Measurements from ENCODE around the gene RIPPLY1. TPM values are rescaled to one million over a fixed set of nuclear protein-coding genes. Genes with fewer than 3 reads are reported as not detected.

RIPPLY1 gene
- total RNA-seq, 1 experiment from 2014 or later = 0.27 TPM

GRCh38 chrX:106891762-106892460, 11.2 kb downstream of the RIPPLY1 start:
- H3K27ac ChIP-seq (ENCODE audit: low read depth, low read length) = no peak overlapping the region
- DNase-seq (ENCODE audit: low read depth, low spot score) (no peak), ATAC-seq (no peak)
- ChIA-PET RAD21 (ENCODE audit: low non-redundant PET in 1 of 2, low total read pairs in 2 of 2, uncharacterized antibody in 2 of 2, unreplicated experiment in 2 of 2) (no interaction called here), CTCF (interaction anchor here (3.5 kb wide), 1 partner anchor 68 kb away, joined by 28 read pairs; no protein-coding TSS in a partner anchor), POLR2A (no interaction called here)
- intact Hi-C loops (cut with micrococcal nuclease) = loop anchor here (10.0 kb wide), 5 partner anchors 133 to 1183 kb away; no protein-coding TSS in a partner anchor
- TF ChIP-seq CTCF (IDR thresholded peaks at IDR 0.05 in 2 of 3, conservative IDR thresholded peaks at IDR 0.05 in 1 of 3; ENCODE audit: borderline replicate concordance in 1 of 3, insufficient read depth in 1 of 3, low read depth in 2 of 3, low read length in 2 of 3) = no peak
- no peak for TF ChIP-seq EZH2 (IDR thresholded peaks at IDR 0.05)
- no peak for TF ChIP-seq SRF (IDR thresholded peaks at IDR 0.05; ENCODE audit: low read depth)
- TF ChIP-seq CBX3 (IDR thresholded peaks at IDR 0.05; ENCODE audit: low read depth) = no peak
- TF ChIP-seq ELF1 (IDR thresholded peaks at IDR 0.05; ENCODE audit: borderline replicate concordance, low read depth) = no peak
- TF ChIP-seq FOSL1 (IDR thresholded peaks at IDR 0.05; ENCODE audit: low read depth) = no peak
- no peak for TF ChIP-seq SIN3A (IDR thresholded peaks at IDR 0.05; ENCODE audit: low read depth)
- no peak for TF ChIP-seq POLR2A (IDR thresholded peaks at IDR 0.05; ENCODE audit: borderline replicate concordance, extremely low read depth, insufficient read depth, insufficient read length)
- H3K36me3 ChIP-seq (ENCODE audit: control insufficient read depth in 1 of 2, insufficient read depth in 2 of 2, low read length in 2 of 2) = no peaks in the 10 kb centered on the region
- H3K27me3 ChIP-seq (ENCODE audit: insufficient read depth, low read length) = no peaks in the 10 kb centered on the region
- H3K9me2 ChIP-seq (ENCODE audit: insufficient read depth) = no peaks in the 10 kb centered on the region
- H3K79me2 ChIP-seq (ENCODE audit: insufficient read depth, low read length) = no peaks in the 10 kb centered on the region
- no peak overlapping the region for H2AFZ ChIP-seq (ENCODE audit: low read depth, low read length, poor library complexity, severe bottlenecking)
- BruUV-seq (replicated peaks) = no TSS peak
- H3K4me2 ChIP-seq (ENCODE audit: low read length) = no peak overlapping the region
- peaks cover 15 to 25% of the 10 kb centered on the region in 2 experiments for H3K4me1 ChIP-seq (ENCODE audit: control insufficient read depth in 1 of 2, insufficient read depth in 2 of 2, low read length in 2 of 2)
- H4K20me1 ChIP-seq (ENCODE audit: insufficient read depth) = no peaks in the 10 kb centered on the region
- no peaks in the 10 kb centered on the region for H3K9me3 ChIP-seq (ENCODE audit: control insufficient read depth in 1 of 2, insufficient read depth in 1 of 2, low read depth in 1 of 2, low read length in 2 of 2)
- no peak overlapping the region for H3K4me3 ChIP-seq (replicated peaks in 1 of 2; ENCODE audit: low read depth in 1 of 2, low read length in 2 of 2)
- H3K9ac ChIP-seq (ENCODE audit: low read length) = no peak overlapping the region

GRCh38 chrX:106889468-106889867, 13.7 kb downstream of the RIPPLY1 start:
- CTCF ChIA-PET = no interaction called here
- Histone ChIP-seq H3K27me3 (ENCODE audit: insufficient read depth, low read length) (no peaks in the 10 kb centered on the region), H2AFZ (ENCODE audit: low read depth, low read length, poor library complexity, severe bottlenecking) (no peak overlapping the region), H3K4me2 (ENCODE audit: low read length) (no peak overlapping the region), H4K20me1 (ENCODE audit: insufficient read depth) (no peaks in the 10 kb centered on the region), H3K9ac (ENCODE audit: low read length) (no peak overlapping the region), H3K4me1 (ENCODE audit: control insufficient read depth in 1 of 2, insufficient read depth in 2 of 2, low read length in 2 of 2) (peaks cover under 1 to 5% of the 10 kb centered on the region in 2 experiments), H3K9me3 (ENCODE audit: control insufficient read depth in 1 of 2, insufficient read depth in 1 of 2, low read depth in 1 of 2, low read length in 2 of 2) (no peaks in the 10 kb centered on the region), H3K27ac (ENCODE audit: low read depth, low read length) (no peak overlapping the region), H3K9me2 (ENCODE audit: insufficient read depth) (no peaks in the 10 kb centered on the region), H3K36me3 (ENCODE audit: control insufficient read depth in 1 of 2, insufficient read depth in 2 of 2, low read length in 2 of 2) (no peaks in the 10 kb centered on the region), H3K4me3 (replicated peaks in 1 of 2; ENCODE audit: low read depth in 1 of 2, low read length in 2 of 2) (no peak overlapping the region), H3K79me2 (ENCODE audit: insufficient read depth, low read length) (no peaks in the 10 kb centered on the region)
- TF ChIP-seq SRF (IDR thresholded peaks at IDR 0.05; ENCODE audit: low read depth) = no peak
- TF ChIP-seq REST (IDR thresholded peaks at IDR 0.05; ENCODE audit: low read depth) = no peak
- TF ChIP-seq CBX3 (IDR thresholded peaks at IDR 0.05; ENCODE audit: low read depth) = no peak
- no peak for TF ChIP-seq EZH2 (IDR thresholded peaks at IDR 0.05)
- TF ChIP-seq TCF7L2 (IDR thresholded peaks at IDR 0.05; ENCODE audit: borderline replicate concordance, extremely low read depth, insufficient read depth, insufficient read length) = no peak
- TF ChIP-seq JUND (IDR thresholded peaks at IDR 0.05) = no peak
- TF ChIP-seq RAD21 (IDR thresholded peaks at IDR 0.05; ENCODE audit: low read depth) = no peak
- no peak for TF ChIP-seq ELF1 (IDR thresholded peaks at IDR 0.05; ENCODE audit: borderline replicate concordance, low read depth)
- no peak for TF ChIP-seq FOSL1 (IDR thresholded peaks at IDR 0.05; ENCODE audit: low read depth)
- no peak for TF ChIP-seq ATF3 (IDR thresholded peaks at IDR 0.05)
- TF ChIP-seq POLR2A (IDR thresholded peaks at IDR 0.05; ENCODE audit: borderline replicate concordance, extremely low read depth, insufficient read depth, insufficient read length) = no peak
- TF ChIP-seq SIN3A (IDR thresholded peaks at IDR 0.05; ENCODE audit: low read depth) = no peak
- TF ChIP-seq EZH2phosphoT487 (IDR thresholded peaks at IDR 0.05; ENCODE audit: borderline replicate concordance) = no peak
- ATAC-seq (no peak), DNase-seq (ENCODE audit: low read depth, low spot score) (no peak)
- BruUV-seq (replicated peaks) = no TSS peak
- RAD21 ChIA-PET (ENCODE audit: low non-redundant PET in 1 of 2, low total read pairs in 2 of 2, uncharacterized antibody in 2 of 2, unreplicated experiment in 2 of 2) = no interaction called here
- intact Hi-C loops (cut with micrococcal nuclease) = no loop called here
- POLR2A ChIA-PET = no interaction called here

Measured in HCT116 (cell line).